NCI-H1417 treated with DMSO at 0.1 percent for 48 hours (cell line): Measurements from ENCODE around the gene MEPE.

Experiments used
- DNase-seq: peaks from one replicate; lab custom pipeline; 2025; lab: John Stamatoyannopoulos, UW

MEPE gene

GRCh38 chr4:87832669-87833068 is at the start of gene MEPE:
TSS of gene MEPE (plus strand) at chr4:87832969. CDS start at chr4:87834715, 1,746 bp downstream.
- DNase-seq = no peak

- no peak for DNase-seq
Observed at GRCh38 chr4:87783781-87784180, 49.0 kb upstream of the MEPE start.

- no peak for DNase-seq
Observed at GRCh38 chr4:87785731-87786509, 46.8 kb upstream of the MEPE start.

GRCh38 chr4:87799301-87800113 is 33.3 kb upstream of the MEPE start, which contains the start of gene IBSP:
TSS of gene IBSP (plus strand) at chr4:87799554. CDS start at chr4:87802362, 2,808 bp downstream.
- no peak for DNase-seq

- DNase-seq = no peak
Observed at GRCh38 chr4:87802858-87803257, 29.9 kb upstream of the MEPE start.

GRCh38 chr4:87803421-87803820 is 29.3 kb upstream of the MEPE start:
- DNase-seq = no peak

GRCh38 chr4:87804871-87805270 is 27.9 kb upstream of the MEPE start:
- peak; percentile 5 for DNase-seq

GRCh38 chr4:87805971-87806370 is 26.8 kb upstream of the MEPE start:
- DNase-seq = no peak

- DNase-seq = no peak
Observed at GRCh38 chr4:87806520-87806919, 26.2 kb upstream of the MEPE start.

GRCh38 chr4:87807402-87807801 is 25.4 kb upstream of the MEPE start:
- no peak for DNase-seq

- no peak for DNase-seq
Observed at GRCh38 chr4:87811977-87812376, 20.8 kb upstream of the MEPE start.

- no peak for DNase-seq
Observed at GRCh38 chr4:87819281-87819919, 13.4 kb upstream of the MEPE start.

GRCh38 chr4:87823200-87823599 is 9.6 kb upstream of the MEPE start:
- DNase-seq = no peak

GRCh38 chr4:87823724-87824123 is 9.0 kb upstream of the MEPE start:
- no peak for DNase-seq

GRCh38 chr4:87824352-87824751 is 8.4 kb upstream of the MEPE start:
- no peak for DNase-seq

- DNase-seq = no peak
Observed at GRCh38 chr4:87834401-87834800, 1.6 kb downstream of the MEPE start.

- no peak for DNase-seq
Observed at GRCh38 chr4:87835197-87835596, 2.4 kb downstream of the MEPE start.

GRCh38 chr4:87835743-87836142 is 3.0 kb downstream of the MEPE start:
- no peak for DNase-seq

GRCh38 chr4:87838205-87838604 is 5.4 kb downstream of the MEPE start:
- DNase-seq = no peak

GRCh38 chr4:87838890-87839591 is 6.3 kb downstream of the MEPE start:
- DNase-seq = no peak

GRCh38 chr4:87839592-87839946 is 6.8 kb downstream of the MEPE start:
- DNase-seq = no peak

- no peak for DNase-seq
Observed at GRCh38 chr4:87840149-87840548, 7.4 kb downstream of the MEPE start.
